Measurements from ENCODE around the gene RNF144A. TPM values are rescaled to one million over a fixed set of nuclear protein-coding genes. Genes with fewer than 3 reads are reported as not detected.

Gene RNF144A
- total RNA-seq, 1 experiment from 2014 or later, result 10.6 TPM

DNA sequence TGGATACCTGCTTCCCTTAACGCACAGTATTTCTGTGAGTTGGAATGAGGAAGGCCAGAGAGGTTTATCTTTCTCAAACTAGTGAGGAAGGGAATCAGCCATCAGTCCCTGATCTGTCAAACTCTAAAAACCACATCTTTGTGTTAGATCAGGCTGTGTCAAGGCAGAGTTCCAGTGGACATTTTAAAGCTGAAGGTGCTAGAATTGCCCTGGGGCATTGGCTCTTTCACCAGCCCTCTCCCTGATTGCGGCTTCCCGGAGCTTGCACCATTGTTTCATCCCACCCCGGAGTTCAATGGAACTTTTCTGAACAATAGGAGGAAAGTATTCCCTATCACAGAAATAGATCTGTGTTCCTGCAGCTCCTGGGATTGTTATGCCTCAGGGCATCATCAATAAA is 110.2 kb downstream of the RNF144A start:
- Histone ChIP-seq H3K18ac (ENCODE audit: insufficient read length, low read depth, low read length) (no peak overlapping the region), H3K4me1 (ENCODE audit: insufficient read depth, low read length) (no peaks in the 10 kb centered on the region), H4K91ac (ENCODE audit: insufficient read length, low read depth, low read length) (no peak overlapping the region), H3K27me3 (ENCODE audit: insufficient read depth, low read length) (no peaks in the 10 kb centered on the region), H4K5ac (ENCODE audit: insufficient read length, low read depth, low read length) (no peak overlapping the region), H2AFZ (ENCODE audit: low read length) (no peak overlapping the region), H3K9ac (ENCODE audit: extremely low read depth, insufficient read length, low read length) (no peak overlapping the region), H3K23ac (ENCODE audit: insufficient read length, low read depth, low read length) (no peak overlapping the region), H2BK15ac (ENCODE audit: low read depth, low read length) (no peak overlapping the region), H3K4me2 (ENCODE audit: insufficient read depth, insufficient read length, low read length) (no peak overlapping the region), H3K56ac (ENCODE audit: insufficient read length, low read depth, low read length) (no peak overlapping the region), H3K27ac (ENCODE audit: insufficient read length, low read depth, low read length) (no peak overlapping the region), H3T11ph (ENCODE audit: low read length) (no peak overlapping the region), H2BK20ac (ENCODE audit: low read depth, low read length, poor library complexity, severe bottlenecking) (no peak overlapping the region), H3K79me1 (ENCODE audit: insufficient read depth, low read depth, low read length, poor library complexity, severe bottlenecking) (no peaks in the 10 kb centered on the region), H4K20me1 (ENCODE audit: control insufficient read depth, insufficient read depth, insufficient read length) (no peaks in the 10 kb centered on the region), H3K79me2 (ENCODE audit: insufficient read depth, low read length) (no peaks in the 10 kb centered on the region), H3K9me3 (ENCODE audit: control insufficient read depth, low read depth, low read length) (no peaks in the 10 kb centered on the region), H2AK5ac (ENCODE audit: insufficient read length, low read length) (no peak overlapping the region), H4K8ac (replicated peaks; ENCODE audit: insufficient read length, low read depth, low read length) (no peak overlapping the region), H2BK120ac (ENCODE audit: low read depth, low read length, poor library complexity, severe bottlenecking) (no peak overlapping the region), H2BK12ac (ENCODE audit: insufficient read length, low read depth, low read length) (no peak overlapping the region), H3K23me2 (ENCODE audit: insufficient read length, low read depth, low read length, poor library complexity, severe bottlenecking) (no peaks in the 10 kb centered on the region), H3K4ac (ENCODE audit: low read depth, low read length) (no peak overlapping the region), H2BK5ac (ENCODE audit: insufficient read length, low read length) (no peak overlapping the region), H3K14ac (ENCODE audit: insufficient read depth, low read length) (no peak overlapping the region)
- Mint-ChIP-seq H3K4me1 (peaks cover 0 to 2% of the 10 kb centered on the region in 2 experiments; a peak in 2 of 4 replicates), H3K4me3 (no peak overlapping the region), H3K9me3 (no peaks in the 10 kb centered on the region), H3K36me3 (ENCODE audit: insufficient read depth in 1 of 3, low read depth in 3 of 3) (peaks cover 11 to 16% (median 12%) of the 10 kb centered on the region in 3 experiments; a peak in 6 of 7 replicates), H3K27me3 (ENCODE audit: low read depth) (no peaks in the 10 kb centered on the region), H3K27ac (no peak overlapping the region; a peak in 1 of 7 replicates)
- no peak for DNase-seq
- no CpG with 5 or more reads among the region's 4 CpGs for WGBS (ENCODE audit: extremely low coverage, insufficient read length, low lambda C conversion rate)
- TF ChIP-seq, protein P1, sequence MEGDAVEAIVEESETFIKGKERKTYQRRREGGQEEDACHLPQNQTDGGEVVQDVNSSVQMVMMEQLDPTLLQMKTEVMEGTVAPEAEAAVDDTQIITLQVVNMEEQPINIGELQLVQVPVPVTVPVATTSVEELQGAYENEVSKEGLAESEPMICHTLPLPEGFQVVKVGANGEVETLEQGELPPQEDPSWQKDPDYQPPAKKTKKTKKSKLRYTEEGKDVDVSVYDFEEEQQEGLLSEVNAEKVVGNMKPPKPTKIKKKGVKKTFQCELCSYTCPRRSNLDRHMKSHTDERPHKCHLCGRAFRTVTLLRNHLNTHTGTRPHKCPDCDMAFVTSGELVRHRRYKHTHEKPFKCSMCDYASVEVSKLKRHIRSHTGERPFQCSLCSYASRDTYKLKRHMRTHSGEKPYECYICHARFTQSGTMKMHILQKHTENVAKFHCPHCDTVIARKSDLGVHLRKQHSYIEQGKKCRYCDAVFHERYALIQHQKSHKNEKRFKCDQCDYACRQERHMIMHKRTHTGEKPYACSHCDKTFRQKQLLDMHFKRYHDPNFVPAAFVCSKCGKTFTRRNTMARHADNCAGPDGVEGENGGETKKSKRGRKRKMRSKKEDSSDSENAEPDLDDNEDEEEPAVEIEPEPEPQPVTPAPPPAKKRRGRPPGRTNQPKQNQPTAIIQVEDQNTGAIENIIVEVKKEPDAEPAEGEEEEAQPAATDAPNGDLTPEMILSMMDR (conservative IDR thresholded peaks at IDR 0.05), result no peak

Measured in H9 (cell line).